SKM-1 treated with dmso at 0.1 percent for 144 hours (cell line): ENCODE measurements around the gene PTGES.

Source experiments
- DNase-seq: peaks from one replicate; lab custom pipeline; 2025; ENCODE audit not compliant: unreplicated experiment; lab: John Stamatoyannopoulos, UW

Gene PTGES

GRCh38 chr9:129695870-129696269, 57.0 kb downstream of the PTGES start:
- DNase-seq, result no peak

- no peak for DNase-seq
Measured at GRCh38 chr9:129694243-129694646, 58.6 kb downstream of the PTGES start.

- no peak for DNase-seq
Measured at GRCh38 chr9:129693741-129694140, 59.1 kb downstream of the PTGES start.

- DNase-seq, result no peak
Measured at GRCh38 chr9:129692534-129692933, 60.3 kb downstream of the PTGES start.
